H9 (cell line): ENCODE data around the gene MICAL2. TPM values are rescaled to one million over a fixed set of nuclear protein-coding genes. Genes with fewer than 3 reads are reported as not detected.

Source experiments
- DNase-seq: peaks from one replicate; pipeline ENCODE4 v3.0.0-alpha.2; 2017
- H2AFZ ChIP-seq: one replicate; pipeline ENCODE4 v1.6.1; 2013; ENCODE audit warnings: mild to moderate bottlenecking, low read length, control low read depth, moderate library complexity
- H2AK5ac ChIP-seq: 2 replicates; pipeline ENCODE4 v1.6.1; 2013; ENCODE audit warnings: low read length, control low read depth, mixed read lengths; ENCODE audit not compliant: insufficient read length
- H2BK120ac ChIP-seq: one replicate; pipeline ENCODE4 v1.6.1; 2013; ENCODE audit warnings: low read depth, mild to moderate bottlenecking, low read length, control low read depth, inconsistent platforms; ENCODE audit not compliant: poor library complexity, severe bottlenecking
- H2BK12ac ChIP-seq: 2 replicates; pipeline ENCODE4 v1.6.1; 2013; ENCODE audit warnings: low read length, control low read depth, mixed read lengths, low read depth; ENCODE audit not compliant: insufficient read length
- H2BK15ac ChIP-seq: 2 replicates; pipeline ENCODE4 v1.6.1; 2013; ENCODE audit warnings: low read depth, low read length, control low read depth
- H2BK20ac ChIP-seq: one replicate; pipeline ENCODE4 v1.6.1; 2013; ENCODE audit warnings: low read depth, mild to moderate bottlenecking, low read length, control low read depth, inconsistent platforms; ENCODE audit not compliant: poor library complexity, severe bottlenecking
- H2BK5ac ChIP-seq: 2 replicates; pipeline ENCODE4 v1.6.1; 2013; ENCODE audit warnings: low read length, control low read depth, mixed read lengths; ENCODE audit not compliant: insufficient read length
- H3K14ac ChIP-seq: 2 replicates; pipeline ENCODE4 v1.6.1; 2013; ENCODE audit warnings: low read length, control low read depth; ENCODE audit not compliant: insufficient read depth
- H3K18ac ChIP-seq: 2 replicates; pipeline ENCODE4 v1.6.1; 2013; ENCODE audit warnings: low read depth, mild to moderate bottlenecking, mixed read lengths, low read length, control low read depth; ENCODE audit not compliant: insufficient read length
- H3K23ac ChIP-seq: 2 replicates; pipeline ENCODE4 v1.6.1; 2013; ENCODE audit warnings: low read length, control low read depth, mixed read lengths, low read depth; ENCODE audit not compliant: insufficient read length
- H3K23me2 ChIP-seq: 2 replicates; pipeline ENCODE4 v1.6.1; 2013; ENCODE audit warnings: low read depth, mild to moderate bottlenecking, mixed read lengths, low read length, control low read depth; ENCODE audit not compliant: insufficient read length, poor library complexity, severe bottlenecking
- H3K27ac ChIP-seq: 2 replicates; pipeline ENCODE4 v1.5.1; 2013; ENCODE audit warnings: low read length, control low read depth, mixed read lengths, low read depth; ENCODE audit not compliant: insufficient read length
- H3K27me3 ChIP-seq: 2 replicates; pipeline ENCODE4 v1.6.1; 2013; ENCODE audit warnings: low read length, control low read depth, inconsistent platforms; ENCODE audit not compliant: insufficient read depth
- H3K4ac ChIP-seq: 2 replicates; pipeline ENCODE4 v1.6.1; 2013; ENCODE audit warnings: low read depth, mild to moderate bottlenecking, control low read depth, inconsistent platforms, low read length, moderate library complexity
- H3K4me1 ChIP-seq: 2 replicates; pipeline ENCODE4 v1.6.1; 2013; ENCODE audit warnings: low read length, control low read depth, inconsistent platforms; ENCODE audit not compliant: insufficient read depth
- H3K4me2 ChIP-seq: 2 replicates; pipeline ENCODE4 v1.6.1; 2013; ENCODE audit warnings: low read length, control low read depth, mixed read lengths; ENCODE audit not compliant: insufficient read length, insufficient read depth
- H3K56ac ChIP-seq: 2 replicates; pipeline ENCODE4 v1.6.1; 2013; ENCODE audit warnings: low read depth, mild to moderate bottlenecking, mixed read lengths, low read length, control low read depth; ENCODE audit not compliant: insufficient read length
- H3K79me1 ChIP-seq: 2 replicates; pipeline ENCODE4 v1.6.1; 2013; ENCODE audit warnings: low read depth, mild to moderate bottlenecking, moderate library complexity, low read length, control low read depth, inconsistent platforms; ENCODE audit not compliant: insufficient read depth, poor library complexity, severe bottlenecking
- H3K79me2 ChIP-seq: 2 replicates; pipeline ENCODE4 v1.6.1; 2013; ENCODE audit warnings: low read length, control low read depth, inconsistent platforms; ENCODE audit not compliant: insufficient read depth
- H3K9ac ChIP-seq: 2 replicates; pipeline ENCODE4 v1.6.1; 2013; ENCODE audit warnings: low read length, control low read depth, mixed read lengths; ENCODE audit not compliant: insufficient read length; ENCODE audit errors: extremely low read depth
- H3K9me3 ChIP-seq: one replicate; pipeline ENCODE4 v1.6.1; 2013; ENCODE audit warnings: low read depth, low read length, inconsistent platforms; ENCODE audit not compliant: control insufficient read depth
- H3T11ph ChIP-seq: one replicate; pipeline ENCODE4 v1.6.1; 2013; ENCODE audit warnings: mild to moderate bottlenecking, low read length, control low read depth, inconsistent platforms
- H4K20me1 ChIP-seq: one replicate; pipeline ENCODE4 v1.6.1; 2013; ENCODE audit not compliant: control insufficient read depth, insufficient read length, insufficient read depth
- H4K5ac ChIP-seq: 2 replicates; pipeline ENCODE4 v1.6.1; 2013; ENCODE audit warnings: low read depth, mild to moderate bottlenecking, mixed read lengths, low read length, control low read depth; ENCODE audit not compliant: insufficient read length
- H4K8ac ChIP-seq: replicated peaks from 2 replicates; pipeline ENCODE4 v1.6.1; 2013; ENCODE audit warnings: low read length, control low read depth, mixed read lengths, low read depth; ENCODE audit not compliant: insufficient read length
- H4K91ac ChIP-seq: 2 replicates; pipeline ENCODE4 v1.6.1; 2013; ENCODE audit warnings: low read depth, mild to moderate bottlenecking, moderate library complexity, mixed read lengths, low read length, control low read depth; ENCODE audit not compliant: insufficient read length
- H3K27ac Mint-ChIP-seq, 3 experiments: 2 replicates in 2 of 3; 3 replicates in 1 of 3; pipeline ENCODE4 v1.8.0; 2020 to 2021; ENCODE audit warnings: mixed read lengths in 3 of 3, mild to moderate bottlenecking in 1 of 3, moderate library complexity in 1 of 3
- H3K27me3 Mint-ChIP-seq: 2 replicates; pipeline ENCODE4 v1.8.0; 2021; ENCODE audit warnings: low read depth, mild to moderate bottlenecking, moderate library complexity, mixed read lengths
- H3K36me3 Mint-ChIP-seq, 3 experiments: 2 replicates in 2 of 3; 3 replicates in 1 of 3; pipeline ENCODE4 v1.8.0; 2020 to 2021; ENCODE audit warnings: low read depth in 3 of 3, mixed read lengths in 3 of 3; ENCODE audit not compliant: insufficient read depth in 1 of 3
- H3K4me1 Mint-ChIP-seq, 2 experiments: 2 replicates each; pipeline ENCODE4 v1.8.0; 2020; ENCODE audit warnings: mixed read lengths in 2 of 2
- H3K4me3 Mint-ChIP-seq, 2 experiments: 2 replicates in 1 of 2; 3 replicates in 1 of 2; pipeline ENCODE4 v1.8.0; 2020 to 2021; ENCODE audit warnings: mild to moderate bottlenecking in 2 of 2, mixed read lengths in 2 of 2, moderate library complexity in 1 of 2
- H3K9me3 Mint-ChIP-seq, 2 experiments: 2 replicates in 1 of 2; 3 replicates in 1 of 2; pipeline ENCODE4 v1.8.0; 2020; ENCODE audit warnings: mild to moderate bottlenecking in 2 of 2, mixed read lengths in 2 of 2, moderate library complexity in 1 of 2
- WGBS: extraction: QIAGEN DNeasy Blood & Tissue Kit; methylation state at CpG from one replicate; pipeline ENCODE4 v1.1.7; 2013; ENCODE audit warnings: missing lambda C conversion rate, low lambda C conversion rate, mixed read lengths; ENCODE audit not compliant: insufficient read length; ENCODE audit errors: extremely low coverage; 5-methylcytosine and 5-hydroxymethylcytosine counted together
- total RNA-seq: library from RNA; stranded (reverse); gene quantifications from 2 replicates; pipeline ENCODE4 v1.2.1, GENCODE V29; 2021
- TF ChIP-seq, protein P1 (sequence below): fragments of 200-600 bp; sonication (generic); conservative IDR thresholded peaks from 3 replicates; pipeline ENCODE4 v1.8.0; 2021; ENCODE audit warnings: antibody characterized with exemption, mild to moderate bottlenecking

Gene MICAL2
- total RNA-seq, 1 experiment from 2014 or later, result 4.7 TPM

DNA sequence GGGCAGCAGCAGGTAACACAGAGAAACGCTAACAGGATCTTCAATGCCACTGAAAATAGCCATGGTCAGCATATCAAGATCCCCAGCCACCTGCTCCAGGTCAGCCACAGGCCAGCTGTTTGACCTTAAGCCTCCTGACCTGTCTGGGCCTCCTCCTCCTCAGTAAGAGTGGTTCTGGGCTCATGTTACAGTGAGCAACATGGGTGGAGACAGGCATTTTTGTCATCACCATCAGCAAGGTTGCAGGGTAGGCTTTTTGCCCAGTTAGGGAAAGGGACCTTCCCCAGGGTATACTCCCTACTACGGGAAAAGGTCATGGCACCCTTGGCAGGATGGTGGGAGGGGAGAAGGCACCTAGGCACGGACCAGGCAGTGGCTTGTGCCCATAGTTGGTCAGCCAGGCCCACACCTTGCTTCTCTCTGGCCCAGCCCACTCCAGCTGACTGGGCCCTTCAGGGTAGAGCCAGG lies 135.2 kb downstream of the MICAL2 start:
- H4K5ac ChIP-seq, result no peak overlapping the region
- no peaks in the 10 kb centered on the region for H3K79me1 ChIP-seq
- H3K56ac ChIP-seq, result no peak overlapping the region
- no peak overlapping the region for H3K4me2 ChIP-seq
- H3K27ac Mint-ChIP-seq, result no peak overlapping the region
- H3K9me3 Mint-ChIP-seq, result no peaks in the 10 kb centered on the region
- no CpG with 5 or more reads among the region's 3 CpGs for WGBS
- H3K9ac ChIP-seq, result no peak overlapping the region
- H4K91ac ChIP-seq, result no peak overlapping the region
- no peak overlapping the region for H3K14ac ChIP-seq
- no peak overlapping the region for H3T11ph ChIP-seq
- peaks cover 0 to 10% (median 0%) of the 10 kb centered on the region in 3 experiments; a peak in 2 of 7 replicates for H3K36me3 Mint-ChIP-seq
- H3K4me1 ChIP-seq, result peaks cover 10% of the 10 kb centered on the region; the same call in 1 of the 2 replicates
- DNase-seq, result no peak
- no peak overlapping the region for H3K4ac ChIP-seq
- no peak overlapping the region for H3K4me3 Mint-ChIP-seq
- no peak overlapping the region for H4K8ac ChIP-seq
- no peaks in the 10 kb centered on the region for H3K27me3 ChIP-seq
- no peaks in the 10 kb centered on the region for H4K20me1 ChIP-seq
- H3K4me1 Mint-ChIP-seq, result peaks cover 70 to 71% of the 10 kb centered on the region in 2 experiments
- H2BK120ac ChIP-seq, result no peak overlapping the region
- no peaks in the 10 kb centered on the region for H3K9me3 ChIP-seq
- H2BK12ac ChIP-seq, result no peak overlapping the region
- no peak overlapping the region for H2BK5ac ChIP-seq
- H3K18ac ChIP-seq, result no peak overlapping the region
- no peaks in the 10 kb centered on the region for H3K79me2 ChIP-seq
- peaks cover 5% of the 10 kb centered on the region for H3K27me3 Mint-ChIP-seq
- no peak overlapping the region for H2AK5ac ChIP-seq
- H2AFZ ChIP-seq, result no peak overlapping the region
- H3K23ac ChIP-seq, result no peak overlapping the region
- H3K27ac ChIP-seq, result no peak overlapping the region
- H3K23me2 ChIP-seq, result no peaks in the 10 kb centered on the region
- no peak overlapping the region for H2BK15ac ChIP-seq
- no peak overlapping the region for H2BK20ac ChIP-seq
- TF ChIP-seq, protein P1, sequence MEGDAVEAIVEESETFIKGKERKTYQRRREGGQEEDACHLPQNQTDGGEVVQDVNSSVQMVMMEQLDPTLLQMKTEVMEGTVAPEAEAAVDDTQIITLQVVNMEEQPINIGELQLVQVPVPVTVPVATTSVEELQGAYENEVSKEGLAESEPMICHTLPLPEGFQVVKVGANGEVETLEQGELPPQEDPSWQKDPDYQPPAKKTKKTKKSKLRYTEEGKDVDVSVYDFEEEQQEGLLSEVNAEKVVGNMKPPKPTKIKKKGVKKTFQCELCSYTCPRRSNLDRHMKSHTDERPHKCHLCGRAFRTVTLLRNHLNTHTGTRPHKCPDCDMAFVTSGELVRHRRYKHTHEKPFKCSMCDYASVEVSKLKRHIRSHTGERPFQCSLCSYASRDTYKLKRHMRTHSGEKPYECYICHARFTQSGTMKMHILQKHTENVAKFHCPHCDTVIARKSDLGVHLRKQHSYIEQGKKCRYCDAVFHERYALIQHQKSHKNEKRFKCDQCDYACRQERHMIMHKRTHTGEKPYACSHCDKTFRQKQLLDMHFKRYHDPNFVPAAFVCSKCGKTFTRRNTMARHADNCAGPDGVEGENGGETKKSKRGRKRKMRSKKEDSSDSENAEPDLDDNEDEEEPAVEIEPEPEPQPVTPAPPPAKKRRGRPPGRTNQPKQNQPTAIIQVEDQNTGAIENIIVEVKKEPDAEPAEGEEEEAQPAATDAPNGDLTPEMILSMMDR, result no peak
